DND-41 (cell line): ENCODE measurements around the gene TNFAIP8.

Experiments used
- ATAC-seq: fragments of 200-7000 bp; cut with Tn5 transposase; 3 replicates; pipeline ENCODE4 v1.9.1; 2021; ENCODE audit warnings: low read depth; ENCODE audit not compliant: insufficient read depth
- DNase-seq: peaks from one replicate; pipeline ENCODE4 v3.0.0-alpha.2; 2020
- H2AFZ ChIP-seq: 2 replicates; pipeline ENCODE4 v1.6.0; 2012; ENCODE audit warnings: low read depth, low read length
- H3K27ac ChIP-seq: 2 replicates; pipeline ENCODE4 v1.5.1; 2012; ENCODE audit warnings: low read length, inconsistent platforms
- H3K27me3 ChIP-seq: fragments of 200-600 bp; sonication (generic); 2 replicates; pipeline ENCODE4 v1.6.0; 2012; ENCODE audit warnings: low read length, mild to moderate bottlenecking, inconsistent platforms; ENCODE audit not compliant: insufficient read depth, poor library complexity
- H3K36me3 ChIP-seq: 2 replicates; pipeline ENCODE4 v1.5.1; 2012; ENCODE audit warnings: low read length, inconsistent platforms; ENCODE audit not compliant: insufficient read depth
- H3K4me1 ChIP-seq: 2 replicates; pipeline ENCODE4 v1.5.1; 2012; ENCODE audit warnings: mild to moderate bottlenecking, low read length; ENCODE audit not compliant: insufficient read depth
- H3K4me2 ChIP-seq: 2 replicates; pipeline ENCODE4 v1.6.0; 2012; ENCODE audit warnings: mild to moderate bottlenecking, moderate library complexity, low read length, inconsistent platforms; ENCODE audit not compliant: insufficient read depth
- H3K4me3 ChIP-seq, 2 experiments: fragments of 200-600 bp in 1 of 2; shearing (Covaris generic) in 1 of 2; 2 replicates each; pipeline ENCODE4 v1.5.1; 2012 to 2016; ENCODE audit warnings: inconsistent platforms in 2 of 2, low read length in 2 of 2, mild to moderate bottlenecking in 2 of 2, low read depth in 1 of 2, moderate library complexity in 1 of 2
- H3K79me2 ChIP-seq: 2 replicates; pipeline ENCODE4 v1.6.0; 2012; ENCODE audit warnings: low read length, inconsistent platforms; ENCODE audit not compliant: insufficient read depth
- H3K9ac ChIP-seq: 2 replicates; pipeline ENCODE4 v1.6.0; 2012; ENCODE audit warnings: low read depth, mild to moderate bottlenecking, inconsistent platforms, low read length, moderate library complexity
- H3K9me3 ChIP-seq: 2 replicates; pipeline ENCODE4 v1.5.1; 2012; ENCODE audit warnings: low read length, moderate library complexity, mild to moderate bottlenecking, inconsistent platforms; ENCODE audit not compliant: insufficient read depth, severe bottlenecking
- H4K20me1 ChIP-seq: 2 replicates; pipeline ENCODE4 v1.6.0; 2012; ENCODE audit warnings: low read length; ENCODE audit not compliant: insufficient read depth
- EZH2 ChIP-seq: IDR thresholded peaks from 3 replicates; pipeline ENCODE4 v1.6.1; 2012; ENCODE audit warnings: borderline replicate concordance, low read depth, mild to moderate bottlenecking, moderate library complexity, low read length, inconsistent platforms; ENCODE audit not compliant: severe bottlenecking
- TF ChIP-seq, protein P1 (sequence below): IDR thresholded peaks from 2 replicates; pipeline ENCODE4 v1.5.1; 2012; ENCODE audit warnings: borderline replicate concordance, low read length, moderate library complexity, mild to moderate bottlenecking; ENCODE audit not compliant: poor library complexity, severe bottlenecking; ENCODE audit errors: extremely low read depth

Gene TNFAIP8

GRCh38 chr5:119360905-119361593 lies 5.2 kb downstream of the TNFAIP8 start:
- peaks cover 15% of the 10 kb centered on the region; the same call in 1 of the 2 replicates for H3K4me1 ChIP-seq

DNA sequence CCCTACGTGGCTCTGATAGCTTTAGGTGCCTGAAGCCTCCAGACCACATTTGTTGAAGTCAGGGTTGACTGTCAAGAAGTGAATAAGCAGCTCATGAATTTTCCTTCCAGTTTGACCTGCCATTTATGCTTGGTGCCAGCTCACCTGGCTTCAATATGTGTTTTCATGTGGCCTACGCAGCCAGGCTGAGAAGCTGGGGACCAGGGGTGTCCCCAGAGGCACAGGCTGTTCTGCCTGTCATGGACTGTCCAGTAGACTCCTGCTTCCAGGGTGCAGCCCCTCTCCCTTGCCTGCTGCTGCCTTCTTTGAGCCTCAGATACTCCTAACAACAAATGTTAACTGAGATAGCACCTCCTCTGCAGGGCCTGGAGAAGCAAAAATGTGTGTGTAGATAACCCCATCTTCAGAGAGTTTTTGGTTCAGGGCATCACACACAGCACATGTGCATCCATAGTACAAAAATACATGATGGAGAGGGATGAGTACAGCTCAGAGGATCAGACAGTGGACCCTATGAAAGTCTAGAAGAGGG lies 5.8 kb downstream of the TNFAIP8 start:
- Histone ChIP-seq H3K9ac (no peak overlapping the region), H3K36me3 (peaks cover 21% of the 10 kb centered on the region), H4K20me1 (peaks cover 49% of the 10 kb centered on the region), H3K9me3 (no peaks in the 10 kb centered on the region), H3K27me3 (no peaks in the 10 kb centered on the region), H3K4me3 (no peak overlapping the region), H3K27ac (0 out of 2 replicates have a peak overlapping the region, but pooled peaks have one; percentile 4), H2AFZ (no peak overlapping the region), H3K4me1 (peaks cover 16% of the 10 kb centered on the region), H3K79me2 (peaks cover 97% of the 10 kb centered on the region), H3K4me2 (no peak overlapping the region)
- ATAC-seq = no peak
- TF ChIP-seq EZH2 = no peak
- TF ChIP-seq, protein P1, sequence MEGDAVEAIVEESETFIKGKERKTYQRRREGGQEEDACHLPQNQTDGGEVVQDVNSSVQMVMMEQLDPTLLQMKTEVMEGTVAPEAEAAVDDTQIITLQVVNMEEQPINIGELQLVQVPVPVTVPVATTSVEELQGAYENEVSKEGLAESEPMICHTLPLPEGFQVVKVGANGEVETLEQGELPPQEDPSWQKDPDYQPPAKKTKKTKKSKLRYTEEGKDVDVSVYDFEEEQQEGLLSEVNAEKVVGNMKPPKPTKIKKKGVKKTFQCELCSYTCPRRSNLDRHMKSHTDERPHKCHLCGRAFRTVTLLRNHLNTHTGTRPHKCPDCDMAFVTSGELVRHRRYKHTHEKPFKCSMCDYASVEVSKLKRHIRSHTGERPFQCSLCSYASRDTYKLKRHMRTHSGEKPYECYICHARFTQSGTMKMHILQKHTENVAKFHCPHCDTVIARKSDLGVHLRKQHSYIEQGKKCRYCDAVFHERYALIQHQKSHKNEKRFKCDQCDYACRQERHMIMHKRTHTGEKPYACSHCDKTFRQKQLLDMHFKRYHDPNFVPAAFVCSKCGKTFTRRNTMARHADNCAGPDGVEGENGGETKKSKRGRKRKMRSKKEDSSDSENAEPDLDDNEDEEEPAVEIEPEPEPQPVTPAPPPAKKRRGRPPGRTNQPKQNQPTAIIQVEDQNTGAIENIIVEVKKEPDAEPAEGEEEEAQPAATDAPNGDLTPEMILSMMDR = no peak
- no peak for DNase-seq

More at GRCh38 chr5:119360905-119361593, 5.2 kb downstream of the TNFAIP8 start:
- TF ChIP-seq, protein P1 = no peak
- no peak for TF ChIP-seq EZH2
- no peaks in the 10 kb centered on the region for H3K9me3 ChIP-seq
- no peak overlapping the region for H3K4me2 ChIP-seq
- H3K27me3 ChIP-seq = no peaks in the 10 kb centered on the region
- H3K36me3 ChIP-seq = peaks cover 21% of the 10 kb centered on the region
- DNase-seq (no peak), ATAC-seq (no peak)
- 0 out of 2 replicates have a peak overlapping the region, but pooled peaks have one; percentile 10 for H3K27ac ChIP-seq
- peaks cover 97% of the 10 kb centered on the region for H3K79me2 ChIP-seq
- H3K9ac ChIP-seq = no peak overlapping the region
- H3K4me3 ChIP-seq = no peak overlapping the region
- no peak overlapping the region for H2AFZ ChIP-seq
- peaks cover 45% of the 10 kb centered on the region for H4K20me1 ChIP-seq

DNA sequence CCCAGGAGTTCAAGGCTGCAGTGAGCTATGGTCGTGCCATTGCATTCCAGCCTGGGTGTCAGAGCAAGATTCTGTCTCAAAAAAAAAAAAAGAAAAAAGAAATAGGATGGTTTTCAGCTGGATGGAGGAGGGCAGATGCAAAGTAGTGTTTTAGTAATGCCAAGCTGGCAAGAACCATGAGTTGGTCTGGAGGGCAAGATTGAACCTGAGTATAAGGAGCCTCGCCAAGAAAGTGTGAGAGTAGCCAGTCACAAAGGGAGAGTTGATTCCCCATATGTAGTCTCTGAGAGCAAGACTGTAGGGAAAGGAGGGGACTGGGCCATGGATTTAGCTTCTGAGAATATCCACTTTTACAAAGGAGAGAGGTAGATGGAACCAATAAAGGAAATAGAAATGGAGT lies 6.9 kb downstream of the TNFAIP8 start:
- Histone ChIP-seq H3K9ac (no peak overlapping the region), H3K9me3 (no peaks in the 10 kb centered on the region), H3K79me2 (peaks cover 97% of the 10 kb centered on the region), H3K4me3 (no peak overlapping the region), H3K27me3 (no peaks in the 10 kb centered on the region), H4K20me1 (peaks cover 46% of the 10 kb centered on the region), H2AFZ (no peak overlapping the region), H3K4me1 (peaks cover 26% of the 10 kb centered on the region), H3K4me2 (no peak overlapping the region), H3K36me3 (peaks cover 21% of the 10 kb centered on the region), H3K27ac (no peak overlapping the region)
- ATAC-seq (no peak), DNase-seq (no peak)
- no peak for TF ChIP-seq EZH2
- TF ChIP-seq, protein P1 = no peak
